DND-41 (cell line): ENCODE measurements around the gene APOLD1.

Experiments
- ATAC-seq: fragments of 200-7000 bp; cut with Tn5 transposase; 3 replicates; pipeline ENCODE4 v1.9.1; 2021; ENCODE audit warnings: low read depth; ENCODE audit not compliant: insufficient read depth
- DNase-seq: peaks from one replicate; pipeline ENCODE4 v3.0.0-alpha.2; 2020
- H2AFZ ChIP-seq: 2 replicates; pipeline ENCODE4 v1.6.0; 2012; ENCODE audit warnings: low read depth, low read length
- H3K27ac ChIP-seq: 2 replicates; pipeline ENCODE4 v1.5.1; 2012; ENCODE audit warnings: low read length, inconsistent platforms
- H3K27me3 ChIP-seq: fragments of 200-600 bp; sonication (generic); 2 replicates; pipeline ENCODE4 v1.6.0; 2012; ENCODE audit warnings: low read length, mild to moderate bottlenecking, inconsistent platforms; ENCODE audit not compliant: insufficient read depth, poor library complexity
- H3K36me3 ChIP-seq: 2 replicates; pipeline ENCODE4 v1.5.1; 2012; ENCODE audit warnings: low read length, inconsistent platforms; ENCODE audit not compliant: insufficient read depth
- H3K4me1 ChIP-seq: 2 replicates; pipeline ENCODE4 v1.5.1; 2012; ENCODE audit warnings: mild to moderate bottlenecking, low read length; ENCODE audit not compliant: insufficient read depth
- H3K4me2 ChIP-seq: 2 replicates; pipeline ENCODE4 v1.6.0; 2012; ENCODE audit warnings: mild to moderate bottlenecking, moderate library complexity, low read length, inconsistent platforms; ENCODE audit not compliant: insufficient read depth
- H3K4me3 ChIP-seq, 2 experiments: fragments of 200-600 bp in 1 of 2; shearing (Covaris generic) in 1 of 2; 2 replicates each; pipeline ENCODE4 v1.5.1; 2012 to 2016; ENCODE audit warnings: inconsistent platforms in 2 of 2, low read length in 2 of 2, mild to moderate bottlenecking in 2 of 2, low read depth in 1 of 2, moderate library complexity in 1 of 2
- H3K79me2 ChIP-seq: 2 replicates; pipeline ENCODE4 v1.6.0; 2012; ENCODE audit warnings: low read length, inconsistent platforms; ENCODE audit not compliant: insufficient read depth
- H3K9ac ChIP-seq: 2 replicates; pipeline ENCODE4 v1.6.0; 2012; ENCODE audit warnings: low read depth, mild to moderate bottlenecking, inconsistent platforms, low read length, moderate library complexity
- H3K9me3 ChIP-seq: 2 replicates; pipeline ENCODE4 v1.5.1; 2012; ENCODE audit warnings: low read length, moderate library complexity, mild to moderate bottlenecking, inconsistent platforms; ENCODE audit not compliant: insufficient read depth, severe bottlenecking
- H4K20me1 ChIP-seq: 2 replicates; pipeline ENCODE4 v1.6.0; 2012; ENCODE audit warnings: low read length; ENCODE audit not compliant: insufficient read depth
- EZH2 ChIP-seq: IDR thresholded peaks from 3 replicates; pipeline ENCODE4 v1.6.1; 2012; ENCODE audit warnings: borderline replicate concordance, low read depth, mild to moderate bottlenecking, moderate library complexity, low read length, inconsistent platforms; ENCODE audit not compliant: severe bottlenecking
- TF ChIP-seq, protein P1 (sequence below): IDR thresholded peaks from 2 replicates; pipeline ENCODE4 v1.5.1; 2012; ENCODE audit warnings: borderline replicate concordance, low read length, moderate library complexity, mild to moderate bottlenecking; ENCODE audit not compliant: poor library complexity, severe bottlenecking; ENCODE audit errors: extremely low read depth

The APOLD1 gene

DNA sequence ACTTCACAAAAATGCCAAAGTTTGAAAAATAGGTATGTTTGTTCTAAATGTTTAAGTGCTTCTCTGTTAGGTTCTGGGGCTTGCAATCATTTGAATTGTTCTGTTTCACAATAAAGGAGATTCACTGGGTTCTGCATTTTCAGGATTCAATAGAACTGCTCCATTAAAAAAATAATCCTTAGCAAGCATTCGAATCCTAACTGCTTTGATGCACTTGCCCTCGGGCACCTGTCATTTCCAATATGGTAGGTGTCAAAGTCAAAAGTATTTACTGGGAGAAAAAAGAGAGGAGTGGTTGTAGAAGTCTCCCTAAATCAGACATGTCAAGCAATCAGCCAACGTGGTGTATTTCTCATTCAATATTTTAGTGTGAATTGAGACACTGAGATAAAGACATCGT, 5.5 kb downstream of the APOLD1 start:
- H3K9ac ChIP-seq = no peak overlapping the region
- no peak for DNase-seq
- H3K36me3 ChIP-seq = no peaks in the 10 kb centered on the region
- no peak overlapping the region for H3K4me3 ChIP-seq
- TF ChIP-seq, protein P1, sequence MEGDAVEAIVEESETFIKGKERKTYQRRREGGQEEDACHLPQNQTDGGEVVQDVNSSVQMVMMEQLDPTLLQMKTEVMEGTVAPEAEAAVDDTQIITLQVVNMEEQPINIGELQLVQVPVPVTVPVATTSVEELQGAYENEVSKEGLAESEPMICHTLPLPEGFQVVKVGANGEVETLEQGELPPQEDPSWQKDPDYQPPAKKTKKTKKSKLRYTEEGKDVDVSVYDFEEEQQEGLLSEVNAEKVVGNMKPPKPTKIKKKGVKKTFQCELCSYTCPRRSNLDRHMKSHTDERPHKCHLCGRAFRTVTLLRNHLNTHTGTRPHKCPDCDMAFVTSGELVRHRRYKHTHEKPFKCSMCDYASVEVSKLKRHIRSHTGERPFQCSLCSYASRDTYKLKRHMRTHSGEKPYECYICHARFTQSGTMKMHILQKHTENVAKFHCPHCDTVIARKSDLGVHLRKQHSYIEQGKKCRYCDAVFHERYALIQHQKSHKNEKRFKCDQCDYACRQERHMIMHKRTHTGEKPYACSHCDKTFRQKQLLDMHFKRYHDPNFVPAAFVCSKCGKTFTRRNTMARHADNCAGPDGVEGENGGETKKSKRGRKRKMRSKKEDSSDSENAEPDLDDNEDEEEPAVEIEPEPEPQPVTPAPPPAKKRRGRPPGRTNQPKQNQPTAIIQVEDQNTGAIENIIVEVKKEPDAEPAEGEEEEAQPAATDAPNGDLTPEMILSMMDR = no peak
- no peak for TF ChIP-seq EZH2
- peaks cover 26% of the 10 kb centered on the region for H3K4me1 ChIP-seq
- peaks cover 7% of the 10 kb centered on the region for H3K79me2 ChIP-seq
- no peak for ATAC-seq
- no peaks in the 10 kb centered on the region for H3K27me3 ChIP-seq
- no peak overlapping the region for H3K4me2 ChIP-seq
- no peaks in the 10 kb centered on the region for H3K9me3 ChIP-seq
- no peaks in the 10 kb centered on the region for H4K20me1 ChIP-seq
- no peak overlapping the region for H2AFZ ChIP-seq
- H3K27ac ChIP-seq = no peak overlapping the region

DNA sequence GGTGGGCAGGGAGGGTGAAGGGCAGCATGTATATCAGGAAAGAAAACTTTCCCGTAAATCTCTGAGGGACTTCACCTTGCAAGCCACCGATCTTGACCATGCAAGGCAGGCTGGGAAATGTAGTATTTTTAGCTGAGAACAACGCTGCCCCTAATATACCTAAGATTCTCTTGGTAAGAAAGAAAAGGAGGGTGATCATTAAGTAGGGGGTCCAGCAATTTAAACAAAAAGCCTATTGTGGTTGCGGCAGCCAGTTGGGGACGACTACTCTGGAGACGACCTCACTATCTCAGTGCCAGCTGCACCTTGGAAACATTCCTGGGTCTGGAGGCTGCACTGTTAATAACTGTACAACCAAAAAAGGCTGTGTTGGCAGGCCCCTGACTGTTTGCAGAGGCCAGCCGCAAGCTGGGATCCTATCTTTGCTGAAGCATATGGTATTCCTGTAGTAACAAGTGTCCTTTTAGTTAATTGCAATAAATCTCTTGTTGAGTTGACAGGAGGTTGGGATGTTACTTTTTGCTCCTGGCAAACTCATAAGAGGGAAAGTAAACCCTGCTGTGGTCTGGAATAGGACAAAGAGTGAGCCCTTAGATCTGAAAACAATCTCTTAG, 6.4 kb downstream of the APOLD1 start:
- no peak overlapping the region for H3K9ac ChIP-seq

DNA sequence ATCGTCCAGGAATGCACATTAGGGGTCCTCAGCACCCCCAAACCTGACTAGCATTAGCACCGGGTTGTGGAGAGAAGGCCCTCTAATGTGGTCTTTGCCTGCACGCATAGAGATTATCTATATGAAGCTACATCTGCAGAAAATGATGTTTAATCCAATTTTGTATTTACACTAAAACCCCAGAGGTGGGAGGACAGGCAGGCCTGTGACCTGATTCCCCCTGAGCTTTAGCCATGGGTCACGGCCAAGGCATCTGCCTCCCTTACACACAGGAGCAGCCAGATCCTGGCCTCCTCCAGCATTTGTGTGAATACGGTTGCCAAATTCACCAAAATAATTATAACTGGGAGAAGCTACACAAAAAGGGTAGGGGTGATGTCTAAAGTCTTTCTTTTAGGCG, 7.0 kb downstream of the APOLD1 start:
- Histone ChIP-seq H3K27me3 (no peaks in the 10 kb centered on the region), H3K4me1 (peaks cover 13% of the 10 kb centered on the region), H3K4me2 (no peak overlapping the region), H3K9ac (no peak overlapping the region), H2AFZ (no peak overlapping the region), H3K36me3 (no peaks in the 10 kb centered on the region), H3K9me3 (no peaks in the 10 kb centered on the region), H3K79me2 (peaks cover 2% of the 10 kb centered on the region), H3K27ac (no peak overlapping the region), H4K20me1 (no peaks in the 10 kb centered on the region), H3K4me3 (no peak overlapping the region)
- DNase-seq (no peak), ATAC-seq (no peak)
- TF ChIP-seq, protein P1 = no peak
- TF ChIP-seq EZH2 = no peak

More for the DNA sequence above, 6.4 kb downstream of the APOLD1 start:
- TF ChIP-seq EZH2 = no peak
- TF ChIP-seq, protein P1 = no peak
- Histone ChIP-seq H4K20me1 (no peaks in the 10 kb centered on the region), H3K4me3 (no peak overlapping the region), H3K27ac (no peak overlapping the region), H3K79me2 (peaks cover 7% of the 10 kb centered on the region), H3K36me3 (no peaks in the 10 kb centered on the region), H3K4me2 (no peak overlapping the region), H3K27me3 (no peaks in the 10 kb centered on the region), H3K9me3 (no peaks in the 10 kb centered on the region), H3K4me1 (peaks cover 19% of the 10 kb centered on the region), H2AFZ (no peak overlapping the region)
- ATAC-seq = no peak
- no peak for DNase-seq
